Measurements from ENCODE around the gene SIM1. TPM values are rescaled to one million over a fixed set of nuclear protein-coding genes. Genes with fewer than 3 reads are reported as not detected.

Gene SIM1
- total RNA-seq, 1 experiment from 2014 or later = not detected

DNA sequence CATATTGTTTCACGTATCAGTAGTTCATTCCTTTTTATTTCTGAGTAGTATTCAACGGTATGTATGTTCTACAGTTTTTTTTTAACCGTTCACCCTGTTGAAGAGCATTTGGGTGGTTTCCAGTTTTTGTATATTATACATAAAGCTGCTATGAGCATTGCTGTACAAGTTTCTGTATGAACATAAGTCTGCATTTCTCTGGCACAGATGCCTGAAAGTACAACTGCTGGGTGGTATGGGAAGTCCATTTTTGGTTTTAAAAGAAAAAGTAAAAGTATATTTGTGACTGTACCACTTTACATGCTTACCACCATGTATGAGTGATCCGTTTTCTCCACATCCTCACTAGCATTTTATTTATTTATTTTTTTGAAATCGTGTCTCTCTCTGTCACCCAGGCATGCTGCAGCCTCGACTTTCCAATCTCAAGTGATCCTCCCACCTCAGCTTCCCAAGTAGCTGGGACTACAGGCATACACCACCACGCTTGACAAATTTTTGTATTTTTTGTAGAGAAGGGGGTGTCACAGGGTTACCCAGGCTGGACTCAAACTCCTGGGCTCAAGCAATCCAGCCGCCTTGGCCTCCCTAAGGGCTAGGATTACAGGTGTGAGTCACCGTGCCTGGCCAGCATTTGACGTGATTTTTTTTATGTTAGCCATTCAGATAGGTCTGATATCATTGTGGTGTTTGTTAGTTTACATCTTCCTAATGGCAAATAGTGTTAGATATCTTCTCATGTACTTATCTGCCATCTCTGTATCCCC lies 11.0 kb upstream of the SIM1 start:
- Histone ChIP-seq H3K36me3 (ENCODE audit: control insufficient read depth in 1 of 2, insufficient read depth in 2 of 2, low read length in 2 of 2) (no peaks in the 10 kb centered on the region), H3K9me2 (ENCODE audit: insufficient read depth) (no peaks in the 10 kb centered on the region), H3K27me3 (ENCODE audit: insufficient read depth, low read length) (no peaks in the 10 kb centered on the region), H3K27ac (ENCODE audit: low read depth, low read length) (no peak overlapping the region), H3K9me3 (ENCODE audit: control insufficient read depth in 1 of 2, insufficient read depth in 1 of 2, low read depth in 1 of 2, low read length in 2 of 2) (no peaks in the 10 kb centered on the region), H4K20me1 (ENCODE audit: insufficient read depth) (no peaks in the 10 kb centered on the region), H3K4me1 (ENCODE audit: control insufficient read depth in 1 of 2, insufficient read depth in 2 of 2, low read length in 2 of 2) (peaks cover 0 to 15% of the 10 kb centered on the region in 2 experiments; a peak in 2 of 4 replicates), H3K79me2 (ENCODE audit: insufficient read depth, low read length) (no peaks in the 10 kb centered on the region), H3K4me3 (replicated peaks in 1 of 2; ENCODE audit: low read depth in 1 of 2, low read length in 2 of 2) (no peak overlapping the region), H3K4me2 (ENCODE audit: low read length) (peak overlapping the region; percentile 24; the same call in 1 of the 2 replicates), H2AFZ (ENCODE audit: low read depth, low read length, poor library complexity, severe bottlenecking) (peak overlapping the region; percentile 58), H3K9ac (ENCODE audit: low read length) (no peak overlapping the region)
- RAD21 ChIA-PET (ENCODE audit: low non-redundant PET in 1 of 2, low total read pairs in 2 of 2, uncharacterized antibody in 2 of 2, unreplicated experiment in 2 of 2) = no interaction called here
- no TSS peak for BruUV-seq (replicated peaks)
- POLR2A ChIA-PET = no interaction called here
- intact Hi-C loops (cut with micrococcal nuclease) = loop anchor here (5.0 kb wide), 3 partner anchors 187 to 608 kb away; no protein-coding TSS in a partner anchor
- CTCF ChIA-PET = interaction anchor here (1.1 to 2.5 kb wide), 2 partner anchors 15 to 359 kb away, joined by 4 to 10 read pairs; no protein-coding TSS in a partner anchor
- ATAC-seq (peak; percentile 57), DNase-seq (ENCODE audit: low read depth, low spot score) (no peak)
- TF ChIP-seq, protein P1, sequence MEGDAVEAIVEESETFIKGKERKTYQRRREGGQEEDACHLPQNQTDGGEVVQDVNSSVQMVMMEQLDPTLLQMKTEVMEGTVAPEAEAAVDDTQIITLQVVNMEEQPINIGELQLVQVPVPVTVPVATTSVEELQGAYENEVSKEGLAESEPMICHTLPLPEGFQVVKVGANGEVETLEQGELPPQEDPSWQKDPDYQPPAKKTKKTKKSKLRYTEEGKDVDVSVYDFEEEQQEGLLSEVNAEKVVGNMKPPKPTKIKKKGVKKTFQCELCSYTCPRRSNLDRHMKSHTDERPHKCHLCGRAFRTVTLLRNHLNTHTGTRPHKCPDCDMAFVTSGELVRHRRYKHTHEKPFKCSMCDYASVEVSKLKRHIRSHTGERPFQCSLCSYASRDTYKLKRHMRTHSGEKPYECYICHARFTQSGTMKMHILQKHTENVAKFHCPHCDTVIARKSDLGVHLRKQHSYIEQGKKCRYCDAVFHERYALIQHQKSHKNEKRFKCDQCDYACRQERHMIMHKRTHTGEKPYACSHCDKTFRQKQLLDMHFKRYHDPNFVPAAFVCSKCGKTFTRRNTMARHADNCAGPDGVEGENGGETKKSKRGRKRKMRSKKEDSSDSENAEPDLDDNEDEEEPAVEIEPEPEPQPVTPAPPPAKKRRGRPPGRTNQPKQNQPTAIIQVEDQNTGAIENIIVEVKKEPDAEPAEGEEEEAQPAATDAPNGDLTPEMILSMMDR (IDR thresholded peaks at IDR 0.05 in 2 of 3, conservative IDR thresholded peaks at IDR 0.05 in 1 of 3; ENCODE audit: borderline replicate concordance in 1 of 3, insufficient read depth in 1 of 3, low read depth in 2 of 3, low read length in 2 of 3) = no peak

DNA sequence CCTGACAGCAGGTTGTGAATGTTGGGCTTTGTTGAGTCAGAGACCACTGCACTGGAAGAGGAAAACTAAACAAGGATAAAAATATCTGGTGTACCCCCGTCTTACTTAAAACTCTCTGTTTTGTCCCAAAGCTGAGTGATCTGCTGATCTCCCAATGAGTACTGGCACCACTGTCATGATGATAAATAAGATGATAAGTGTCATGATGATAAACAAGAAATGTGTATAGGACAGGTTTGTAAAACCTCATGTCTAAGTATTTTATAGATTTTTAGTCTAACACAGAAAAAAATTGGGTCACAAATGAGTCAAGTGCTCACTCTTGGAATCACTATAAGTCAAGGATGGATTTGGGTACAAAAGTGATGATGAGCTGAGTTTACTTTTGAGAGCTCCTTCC lies 8.5 kb upstream of the SIM1 start:
- no TSS peak for BruUV-seq (replicated peaks)
- H3K9me3 ChIP-seq (ENCODE audit: control insufficient read depth in 1 of 2, insufficient read depth in 1 of 2, low read depth in 1 of 2, low read length in 2 of 2) = no peaks in the 10 kb centered on the region
- H3K4me3 ChIP-seq (replicated peaks in 1 of 2; ENCODE audit: low read depth in 1 of 2, low read length in 2 of 2) = no peak overlapping the region
- H3K27ac ChIP-seq (ENCODE audit: low read depth, low read length) = no peak overlapping the region
- no peaks in the 10 kb centered on the region for H3K79me2 ChIP-seq (ENCODE audit: insufficient read depth, low read length)
- no peak overlapping the region for H3K9ac ChIP-seq (ENCODE audit: low read length)
- H4K20me1 ChIP-seq (ENCODE audit: insufficient read depth) = no peaks in the 10 kb centered on the region
- H3K36me3 ChIP-seq (ENCODE audit: control insufficient read depth in 1 of 2, insufficient read depth in 2 of 2, low read length in 2 of 2) = no peaks in the 10 kb centered on the region
- ChIA-PET POLR2A (no interaction called here), CTCF (interaction anchor here (1.6 to 2.5 kb wide), 2 partner anchors 12 to 357 kb away, joined by 7 to 10 read pairs; no protein-coding TSS in a partner anchor), RAD21 (ENCODE audit: low non-redundant PET in 1 of 2, low total read pairs in 2 of 2, uncharacterized antibody in 2 of 2, unreplicated experiment in 2 of 2) (no interaction called here)
- DNase-seq (ENCODE audit: low read depth, low spot score) (no peak), ATAC-seq (no peak)
- H3K4me1 ChIP-seq (ENCODE audit: control insufficient read depth in 1 of 2, insufficient read depth in 2 of 2, low read length in 2 of 2) = peaks cover 0 to 15% of the 10 kb centered on the region in 2 experiments; a peak in 2 of 4 replicates
- H3K9me2 ChIP-seq (ENCODE audit: insufficient read depth) = no peaks in the 10 kb centered on the region
- no peaks in the 10 kb centered on the region for H3K27me3 ChIP-seq (ENCODE audit: insufficient read depth, low read length)
- no peak overlapping the region for H3K4me2 ChIP-seq (ENCODE audit: low read length)
- intact Hi-C loops (cut with micrococcal nuclease) = no loop called here
- H2AFZ ChIP-seq (ENCODE audit: low read depth, low read length, poor library complexity, severe bottlenecking) = peak overlapping the region; percentile 44
- TF ChIP-seq POLR2AphosphoS5 (IDR thresholded peaks at IDR 0.05; ENCODE audit: low read depth, low read length) (no peak), SIN3A (IDR thresholded peaks at IDR 0.05; ENCODE audit: low read depth) (no peak), YY1 (IDR thresholded peaks at IDR 0.05; ENCODE audit: extremely low read depth, insufficient replicate concordance, low read depth, low read length) (no peak), CEBPB (IDR thresholded peaks at IDR 0.05; ENCODE audit: low read depth) (no peak), RAD21 (IDR thresholded peaks at IDR 0.05; ENCODE audit: low read depth) (no peak), SRF (IDR thresholded peaks at IDR 0.05; ENCODE audit: low read depth) (no peak), SP1 (IDR thresholded peaks at IDR 0.05; ENCODE audit: low read depth) (no peak), CBX3 (IDR thresholded peaks at IDR 0.05; ENCODE audit: low read depth) (no peak)
- TF ChIP-seq, protein P2, sequence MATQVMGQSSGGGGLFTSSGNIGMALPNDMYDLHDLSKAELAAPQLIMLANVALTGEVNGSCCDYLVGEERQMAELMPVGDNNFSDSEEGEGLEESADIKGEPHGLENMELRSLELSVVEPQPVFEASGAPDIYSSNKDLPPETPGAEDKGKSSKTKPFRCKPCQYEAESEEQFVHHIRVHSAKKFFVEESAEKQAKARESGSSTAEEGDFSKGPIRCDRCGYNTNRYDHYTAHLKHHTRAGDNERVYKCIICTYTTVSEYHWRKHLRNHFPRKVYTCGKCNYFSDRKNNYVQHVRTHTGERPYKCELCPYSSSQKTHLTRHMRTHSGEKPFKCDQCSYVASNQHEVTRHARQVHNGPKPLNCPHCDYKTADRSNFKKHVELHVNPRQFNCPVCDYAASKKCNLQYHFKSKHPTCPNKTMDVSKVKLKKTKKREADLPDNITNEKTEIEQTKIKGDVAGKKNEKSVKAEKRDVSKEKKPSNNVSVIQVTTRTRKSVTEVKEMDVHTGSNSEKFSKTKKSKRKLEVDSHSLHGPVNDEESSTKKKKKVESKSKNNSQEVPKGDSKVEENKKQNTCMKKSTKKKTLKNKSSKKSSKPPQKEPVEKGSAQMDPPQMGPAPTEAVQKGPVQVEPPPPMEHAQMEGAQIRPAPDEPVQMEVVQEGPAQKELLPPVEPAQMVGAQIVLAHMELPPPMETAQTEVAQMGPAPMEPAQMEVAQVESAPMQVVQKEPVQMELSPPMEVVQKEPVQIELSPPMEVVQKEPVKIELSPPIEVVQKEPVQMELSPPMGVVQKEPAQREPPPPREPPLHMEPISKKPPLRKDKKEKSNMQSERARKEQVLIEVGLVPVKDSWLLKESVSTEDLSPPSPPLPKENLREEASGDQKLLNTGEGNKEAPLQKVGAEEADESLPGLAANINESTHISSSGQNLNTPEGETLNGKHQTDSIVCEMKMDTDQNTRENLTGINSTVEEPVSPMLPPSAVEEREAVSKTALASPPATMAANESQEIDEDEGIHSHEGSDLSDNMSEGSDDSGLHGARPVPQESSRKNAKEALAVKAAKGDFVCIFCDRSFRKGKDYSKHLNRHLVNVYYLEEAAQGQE (IDR thresholded peaks at IDR 0.05; ENCODE audit: low read depth) = no peak
- TF ChIP-seq, protein P3, sequence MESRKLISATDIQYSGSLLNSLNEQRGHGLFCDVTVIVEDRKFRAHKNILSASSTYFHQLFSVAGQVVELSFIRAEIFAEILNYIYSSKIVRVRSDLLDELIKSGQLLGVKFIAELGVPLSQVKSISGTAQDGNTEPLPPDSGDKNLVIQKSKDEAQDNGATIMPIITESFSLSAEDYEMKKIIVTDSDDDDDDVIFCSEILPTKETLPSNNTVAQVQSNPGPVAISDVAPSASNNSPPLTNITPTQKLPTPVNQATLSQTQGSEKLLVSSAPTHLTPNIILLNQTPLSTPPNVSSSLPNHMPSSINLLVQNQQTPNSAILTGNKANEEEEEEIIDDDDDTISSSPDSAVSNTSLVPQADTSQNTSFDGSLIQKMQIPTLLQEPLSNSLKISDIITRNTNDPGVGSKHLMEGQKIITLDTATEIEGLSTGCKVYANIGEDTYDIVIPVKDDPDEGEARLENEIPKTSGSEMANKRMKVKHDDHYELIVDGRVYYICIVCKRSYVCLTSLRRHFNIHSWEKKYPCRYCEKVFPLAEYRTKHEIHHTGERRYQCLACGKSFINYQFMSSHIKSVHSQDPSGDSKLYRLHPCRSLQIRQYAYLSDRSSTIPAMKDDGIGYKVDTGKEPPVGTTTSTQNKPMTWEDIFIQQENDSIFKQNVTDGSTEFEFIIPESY (IDR thresholded peaks at IDR 0.05; ENCODE audit: extremely low read depth, insufficient replicate concordance, low read length) = no peak
